Uterus (tissue), 4 donors: ENCODE data around the gene SAMD4A. TPM values are rescaled to one million over a fixed set of nuclear protein-coding genes. Genes with fewer than 3 reads are reported as not detected.

Source experiments
- DNase-seq, 2 donors: peaks; one replicate each; pipeline ENCODE4 v3.0.0-alpha.2; 2019 to 2020
- H3K27ac ChIP-seq, 2 donors: fragments of 200-600 bp; sonication (generic); 1 replicate in 1 of 2; 2 replicates in 1 of 2; pipeline ENCODE4 v1.5.1; 2016 to 2018
- H3K27me3 ChIP-seq, 2 donors: fragments of 200-600 bp; sonication (generic); one replicate each; pipeline ENCODE4 v1.5.1; 2018 to 2019; ENCODE audit warnings: control low read depth in 1 of 2
- H3K36me3 ChIP-seq, 2 donors: fragments of 200-600 bp; sonication (generic); one replicate each; pipeline ENCODE4 v1.5.1; 2019; ENCODE audit warnings: control low read depth in 1 of 2
- H3K4me1 ChIP-seq, 2 donors: fragments of 200-600 bp; sonication (generic); one replicate each; pipeline ENCODE4 v1.5.1; 2018 to 2019; ENCODE audit warnings: control low read depth in 1 of 2
- H3K4me3 ChIP-seq, 2 donors: fragments of 200-600 bp; sonication (generic); 1 replicate in 1 of 2; 2 replicates in 1 of 2; pipeline ENCODE4 v1.5.1; 2018 to 2019; ENCODE audit warnings: mild to moderate bottlenecking in 1 of 2
- H3K9me3 ChIP-seq, 2 donors: fragments of 200-600 bp; sonication (generic); one replicate each; pipeline ENCODE4 v1.5.1; 2019; ENCODE audit warnings: control low read depth in 1 of 2
- POLR2A ChIP-seq, 2 donors: fragments of 450-650 bp; IDR thresholded peaks; one replicate each; pipeline ENCODE4 v1.6.1; 2016; ENCODE audit warnings: antibody characterized with exemption in 2 of 2, mild to moderate bottlenecking in 1 of 2, moderate library complexity in 1 of 2
- intact Hi-C: fragments of 100-400 bp; cut with DNase I; formaldehyde crosslinking; loops from one replicate; pipeline ENCODE4 v1.15.1; 2023; ENCODE audit warnings: low total_unique reads
- total RNA-seq, 4 donors: library from RNA; depleted of rRNA in 3 of 4; stranded (reverse); fragments of >200 nt in 3 of 4; gene quantifications; one replicate each; pipeline versions ENCODE4 v1.1.0 to v1.2.4, GENCODE V29; 2014 to 2023
- TF ChIP-seq, protein P1 (sequence below), 4 experiments: fragments of 200-600 bp in 2 of 4; fragments of 450-650 bp in 2 of 4; sonication (generic) in 2 of 4; IDR thresholded peaks; one replicate each; pipeline ENCODE4 v1.5.1; 2016 to 2019; ENCODE audit warnings: antibody characterized with exemption in 4 of 4, mild to moderate bottlenecking in 2 of 4, moderate library complexity in 1 of 4
- donor health status: DM: yes; HTN: yes; CAD: no.

SAMD4A gene
- total RNA-seq, 4 donors from 2014 or later: 46.9 to 67.8 (median 55.0) TPM

- TF ChIP-seq POLR2A (IDR thresholded peaks at IDR 0.05): peak in 1 of 2 donors; percentile 30
- TF ChIP-seq, protein P1, sequence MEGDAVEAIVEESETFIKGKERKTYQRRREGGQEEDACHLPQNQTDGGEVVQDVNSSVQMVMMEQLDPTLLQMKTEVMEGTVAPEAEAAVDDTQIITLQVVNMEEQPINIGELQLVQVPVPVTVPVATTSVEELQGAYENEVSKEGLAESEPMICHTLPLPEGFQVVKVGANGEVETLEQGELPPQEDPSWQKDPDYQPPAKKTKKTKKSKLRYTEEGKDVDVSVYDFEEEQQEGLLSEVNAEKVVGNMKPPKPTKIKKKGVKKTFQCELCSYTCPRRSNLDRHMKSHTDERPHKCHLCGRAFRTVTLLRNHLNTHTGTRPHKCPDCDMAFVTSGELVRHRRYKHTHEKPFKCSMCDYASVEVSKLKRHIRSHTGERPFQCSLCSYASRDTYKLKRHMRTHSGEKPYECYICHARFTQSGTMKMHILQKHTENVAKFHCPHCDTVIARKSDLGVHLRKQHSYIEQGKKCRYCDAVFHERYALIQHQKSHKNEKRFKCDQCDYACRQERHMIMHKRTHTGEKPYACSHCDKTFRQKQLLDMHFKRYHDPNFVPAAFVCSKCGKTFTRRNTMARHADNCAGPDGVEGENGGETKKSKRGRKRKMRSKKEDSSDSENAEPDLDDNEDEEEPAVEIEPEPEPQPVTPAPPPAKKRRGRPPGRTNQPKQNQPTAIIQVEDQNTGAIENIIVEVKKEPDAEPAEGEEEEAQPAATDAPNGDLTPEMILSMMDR (IDR thresholded peaks at IDR 0.05): peak; percentile 67 to 92 (median 76)
- peak overlapping the region; percentile 95 to 97 for H3K27ac ChIP-seq
- peaks cover 5 to 6% of the 10 kb centered on the region in 2 donors for H3K4me1 ChIP-seq
- H3K4me3 ChIP-seq: no peak overlapping the region
- H3K36me3 ChIP-seq: no peaks in the 10 kb centered on the region
- no peaks in the 10 kb centered on the region for H3K27me3 ChIP-seq
- intact Hi-C loops: loop anchor here (5.0 kb wide), 1 partner anchor 206 kb away; the partner anchor contains the start of gene SAMD4A
- no peaks in the 10 kb centered on the region for H3K9me3 ChIP-seq
- DNase-seq: peak; percentile 90 to 93
Measured at GRCh38 chr14:54773171-54774006, 206.5 kb downstream of the SAMD4A start.

DNA sequence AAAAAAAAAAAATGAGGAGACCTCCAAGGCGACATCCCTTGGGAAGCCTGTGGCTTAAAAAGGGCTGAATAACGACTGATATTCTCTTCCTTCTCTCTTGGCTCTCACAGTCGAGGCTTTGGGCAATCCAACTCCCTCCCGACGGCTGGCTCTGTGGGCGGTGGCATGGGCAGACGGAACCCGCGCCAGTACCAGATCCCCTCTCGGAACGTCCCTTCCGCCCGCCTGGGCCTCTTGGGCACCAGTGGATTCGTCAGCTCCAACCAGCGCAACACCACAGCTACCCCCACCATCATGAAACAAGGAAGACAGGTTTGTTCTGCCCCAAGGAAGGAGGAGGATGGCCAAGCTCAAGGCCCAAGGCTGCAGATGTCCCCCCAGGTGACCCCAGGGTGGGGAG, 207.9 kb downstream of the SAMD4A start:
- Histone ChIP-seq H3K27ac (no peak overlapping the region), H3K4me3 (no peak overlapping the region), H3K4me1 (peaks cover 5 to 6% of the 10 kb centered on the region in 2 donors), H3K36me3 (no peaks in the 10 kb centered on the region), H3K27me3 (no peaks in the 10 kb centered on the region), H3K9me3 (no peaks in the 10 kb centered on the region)
- no peak for DNase-seq
- TF ChIP-seq, protein P1 (IDR thresholded peaks at IDR 0.05): no peak
- no peak for TF ChIP-seq POLR2A (IDR thresholded peaks at IDR 0.05)
- intact Hi-C loops: loop anchor here (5.0 kb wide), 1 partner anchor 208 kb away; the partner anchor contains the start of gene SAMD4A

DNA sequence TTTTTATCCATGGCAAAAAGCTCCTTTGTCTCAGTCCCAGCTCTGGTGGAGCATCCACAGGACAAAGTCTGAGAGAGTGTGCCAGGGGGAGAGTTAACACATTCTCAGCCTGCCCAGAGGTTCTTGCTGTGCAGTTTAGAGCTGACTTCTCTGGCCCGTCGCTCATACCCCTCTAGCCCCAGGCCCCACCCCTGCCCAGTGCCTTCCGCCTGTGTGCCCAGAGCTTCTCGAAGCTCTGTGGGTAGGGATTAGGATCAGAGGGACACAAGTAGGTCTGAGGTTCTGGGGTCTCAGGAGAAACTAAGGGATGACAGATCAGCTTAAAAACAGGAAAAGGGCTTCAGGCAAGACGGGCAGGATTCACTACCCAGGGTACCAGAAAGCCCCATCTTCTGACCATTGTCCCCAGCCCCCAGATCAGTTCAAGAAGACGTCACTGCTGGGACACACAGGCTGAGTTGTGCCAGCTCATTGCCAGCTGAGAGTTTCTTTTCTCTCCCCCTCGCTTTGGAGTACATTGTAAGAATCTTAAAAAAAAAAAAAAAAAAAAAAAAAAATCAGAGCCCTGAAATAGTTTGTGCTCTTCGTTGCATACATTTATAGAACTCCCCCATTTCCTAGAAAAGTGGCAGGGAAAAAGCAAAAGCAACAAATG, 208.7 kb downstream of the SAMD4A start:
- Histone ChIP-seq H3K27me3 (no peaks in the 10 kb centered on the region), H3K36me3 (no peaks in the 10 kb centered on the region), H3K9me3 (no peaks in the 10 kb centered on the region), H3K4me3 (no peak overlapping the region), H3K4me1 (peaks cover 5 to 6% of the 10 kb centered on the region in 2 donors), H3K27ac (no peak overlapping the region)
- intact Hi-C loops: no loop called here
- TF ChIP-seq POLR2A (IDR thresholded peaks at IDR 0.05): no peak
- TF ChIP-seq, protein P1 (IDR thresholded peaks at IDR 0.05): no peak
- DNase-seq: no peak

GRCh38 chr14:54776361-54777001, 209.6 kb downstream of the SAMD4A start:
- intact Hi-C loops: no loop called here
- Histone ChIP-seq H3K36me3 (no peaks in the 10 kb centered on the region), H3K4me3 (no peak overlapping the region), H3K4me1 (peaks cover 5 to 6% of the 10 kb centered on the region in 2 donors), H3K27me3 (no peaks in the 10 kb centered on the region), H3K9me3 (no peaks in the 10 kb centered on the region), H3K27ac (no peak overlapping the region)
- no peak for TF ChIP-seq POLR2A (IDR thresholded peaks at IDR 0.05)
- TF ChIP-seq, protein P1 (IDR thresholded peaks at IDR 0.05): no peak
- DNase-seq: no peak
